Activated T-cell treated with anti-CD3 and anti-CD28 coated beads, Interleukin-2, amount 50 U/mL, for 1 hour (primary cell): Measurements from ENCODE around the gene NOS3.

Experiments
- DNase-seq: peaks from one replicate; pipeline ENCODE4 v3.0.0-alpha.2; 2020

NOS3 gene

GRCh38 chr7:150965273-150965830 is 25.5 kb upstream of the NOS3 start:
- no peak for DNase-seq

GRCh38 chr7:150966002-150966401 is 24.8 kb upstream of the NOS3 start:
- no peak for DNase-seq

- DNase-seq, result no peak
These were observed 23.5 kb upstream of the NOS3 start for GRCh38 chr7:150967349-150967748.

DNA sequence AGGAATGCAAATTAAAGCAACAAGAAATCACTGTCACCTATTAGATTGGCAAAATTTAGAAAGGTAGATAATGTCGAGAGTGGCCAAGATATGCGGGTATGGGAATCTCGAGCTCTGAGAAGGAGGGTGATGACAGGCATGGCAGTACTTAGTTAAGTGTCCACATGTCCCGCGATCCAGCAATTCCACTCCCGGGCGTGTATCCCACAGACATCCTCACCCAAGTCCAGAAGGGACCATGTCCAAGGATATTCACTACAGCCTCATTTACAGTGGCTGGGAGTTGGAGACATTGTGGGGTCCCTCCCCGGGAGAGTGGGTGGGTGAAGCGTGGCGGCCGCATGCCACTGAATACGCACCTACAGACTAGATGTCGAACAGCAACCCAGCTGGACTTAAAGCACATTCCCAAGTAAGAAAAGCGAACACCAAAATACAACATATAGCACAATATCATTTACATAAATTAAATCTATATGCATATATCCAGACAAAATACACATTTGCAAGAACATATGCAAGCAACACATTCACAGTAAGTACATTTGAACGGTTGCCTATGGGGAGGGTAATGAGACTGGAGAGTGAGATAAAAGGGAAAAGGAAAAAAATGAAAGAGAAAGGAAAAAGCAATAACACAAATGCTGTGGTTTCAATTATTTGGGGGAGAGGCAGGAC is 22.6 kb upstream of the NOS3 start:
- no peak for DNase-seq

- DNase-seq, result no peak
These were observed 22.0 kb upstream of the NOS3 start for GRCh38 chr7:150968734-150969372.

DNA sequence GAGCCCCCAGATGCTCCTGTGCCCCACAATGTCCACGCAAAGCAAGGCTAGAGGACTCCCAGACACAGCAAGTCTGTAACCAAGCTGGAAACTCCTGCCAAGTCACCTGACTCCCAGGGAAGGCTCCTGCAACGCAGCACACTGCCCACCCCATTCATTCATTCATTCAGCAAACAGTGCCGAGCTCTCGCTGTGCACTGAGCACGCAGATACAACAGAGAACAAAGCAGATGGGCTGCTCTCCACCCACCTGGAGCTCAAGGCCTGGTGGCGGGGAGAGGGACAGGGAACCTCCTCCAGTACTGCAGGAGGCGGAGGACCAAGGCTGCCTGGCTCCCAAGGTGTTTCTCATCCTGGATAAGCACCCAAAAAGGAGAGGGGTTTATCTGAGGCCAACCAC is 21.3 kb upstream of the NOS3 start:
- no peak for DNase-seq

GRCh38 chr7:150970424-150970823 is 20.4 kb upstream of the NOS3 start:
- DNase-seq, result no peak

- no peak for DNase-seq
These were observed 19.4 kb upstream of the NOS3 start for GRCh38 chr7:150971242-150972022.

DNA sequence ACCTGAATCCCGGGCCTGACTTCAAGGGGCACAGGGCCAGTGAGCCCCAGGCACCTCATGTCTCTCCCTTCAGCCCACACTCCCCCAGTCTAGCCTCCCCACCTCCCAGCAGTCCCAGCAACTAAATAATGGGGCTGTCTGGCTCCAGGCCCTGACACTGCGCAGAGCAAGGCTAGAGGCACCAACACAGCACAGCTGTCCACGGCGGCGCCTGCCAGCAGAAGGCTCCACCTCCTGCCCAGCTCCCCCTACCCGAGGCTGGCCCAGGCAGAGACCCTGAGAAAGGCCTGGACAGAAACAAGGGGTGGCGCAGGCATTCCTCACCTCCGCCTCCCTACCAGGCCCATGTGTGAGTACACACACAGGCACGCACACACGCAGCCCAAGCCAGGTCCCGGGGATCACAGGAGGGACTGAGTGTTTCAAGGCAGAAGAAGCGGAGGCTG is 18.8 kb upstream of the NOS3 start:
- DNase-seq, result no peak

- DNase-seq, result no peak
These were observed 18.1 kb upstream of the NOS3 start for GRCh38 chr7:150972741-150973140.

DNA sequence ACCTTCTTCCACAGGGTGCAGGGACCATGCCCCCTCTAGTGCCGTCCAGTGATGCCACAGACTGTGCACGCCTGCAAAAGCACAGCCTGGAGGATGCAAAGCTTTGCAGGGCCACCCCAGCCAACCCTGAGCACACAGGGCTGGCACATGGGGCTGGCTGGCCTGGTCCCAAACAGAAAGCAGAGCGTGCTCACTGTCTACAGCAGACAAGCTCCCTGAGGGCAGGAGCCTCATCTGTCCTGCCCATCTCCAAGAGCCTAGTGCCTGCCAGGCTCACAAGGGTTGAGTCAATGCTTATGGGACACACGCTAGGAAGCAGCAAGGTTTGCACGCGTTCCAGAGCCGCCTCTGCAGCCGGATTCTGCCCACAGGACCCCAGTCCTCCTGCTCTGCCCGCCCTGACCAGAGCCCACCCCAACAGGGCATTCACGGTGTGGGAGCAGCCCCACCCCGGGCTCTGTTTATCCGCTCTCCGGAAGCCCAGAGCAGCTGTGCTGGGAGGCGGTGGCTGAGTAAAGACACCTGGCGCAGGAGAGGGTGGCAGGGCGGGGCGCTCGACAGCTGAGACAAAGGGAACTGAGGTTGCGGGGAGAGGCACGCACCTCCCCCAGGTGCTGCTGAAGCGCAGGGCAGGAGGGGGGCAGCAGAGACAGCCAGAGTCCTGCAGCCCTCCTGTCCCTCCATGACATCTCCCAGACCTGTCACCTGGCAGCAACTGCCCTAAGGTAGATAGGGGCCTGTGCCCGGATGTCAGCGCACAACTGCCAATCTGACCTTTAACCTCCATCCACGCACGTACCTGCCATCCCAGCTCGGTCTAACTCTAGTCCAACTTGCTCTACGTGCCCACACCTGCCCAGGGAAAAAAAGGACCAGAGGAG is 17.0 kb upstream of the NOS3 start:
- DNase-seq, result peak; percentile 56

GRCh38 chr7:150974468-150975391 is 16.1 kb upstream of the NOS3 start:
- peak; percentile 87 for DNase-seq

GRCh38 chr7:150975536-150976319 is 15.1 kb upstream of the NOS3 start:
- DNase-seq, result no peak

DNA sequence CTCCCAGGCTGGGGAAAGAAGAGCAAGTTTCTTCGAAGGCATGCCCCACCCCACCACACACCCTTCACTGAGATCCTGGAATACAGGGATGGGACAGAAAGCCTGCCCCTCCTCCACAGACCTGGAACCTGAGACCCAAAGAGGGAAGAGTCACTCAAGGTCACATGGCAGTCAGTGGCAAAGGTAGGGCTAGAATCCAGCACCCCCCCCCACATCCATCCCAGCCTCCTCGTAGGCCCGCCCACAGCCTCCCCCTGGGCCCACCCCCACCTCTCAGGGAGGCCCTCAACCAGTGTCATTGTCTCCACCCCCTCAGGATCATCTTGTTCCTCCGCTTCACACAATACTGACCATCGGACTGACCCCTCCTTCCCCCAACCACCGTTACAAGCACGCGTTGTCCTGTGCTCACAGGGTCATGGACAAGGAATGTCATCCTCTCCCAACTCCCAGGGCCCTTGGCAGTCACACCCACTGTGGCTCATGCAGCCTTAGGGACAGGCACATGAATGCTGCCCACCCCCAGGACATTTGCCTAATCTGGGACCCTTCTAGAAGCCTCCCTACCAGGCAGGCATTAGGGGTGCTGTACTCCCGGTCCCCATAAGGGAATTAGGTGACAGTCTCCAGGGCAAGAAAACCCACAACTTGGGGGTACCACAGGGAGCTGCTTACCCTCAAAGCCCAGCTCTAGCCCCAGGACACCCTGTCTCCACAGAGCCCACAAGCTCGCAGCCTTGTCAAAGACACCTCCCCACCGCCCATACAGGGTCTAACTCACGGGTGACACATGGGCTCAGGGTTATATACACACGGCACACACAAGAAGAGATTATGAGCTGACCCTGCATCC is 14.1 kb upstream of the NOS3 start:
- no peak for DNase-seq

GRCh38 chr7:150977382-150978125 is 13.3 kb upstream of the NOS3 start:
- no peak for DNase-seq

GRCh38 chr7:150978126-150978789 is 12.6 kb upstream of the NOS3 start, which contains the start of gene KCNH2:
TSS of gene KCNH2 (minus strand) at chr7:150978321. CDS start at chr7:150977913, 408 bp downstream.
- DNase-seq, result peak; percentile 52

GRCh38 chr7:150979713-150980390 is 11.0 kb upstream of the NOS3 start:
- DNase-seq, result no peak

GRCh38 chr7:150980663-150981062 is 10.2 kb upstream of the NOS3 start:
- no peak for DNase-seq
